ENCODE data around the gene PAQR7.
"Not testable (repeated sequence)": the region's sequence is repeated elsewhere in the genome, so short reads cannot be mapped to it uniquely, and the experiment has no call there.

Gene PAQR7

GRCh38 chr1:25854554-25854953 lies 21.0 kb downstream of the PAQR7 start:
- no peak for TF ChIP-seq CTCF (IDR thresholded peaks at IDR 0.05; ENCODE audit: low read depth, low read length, missing control alignments)
- no peak for DNase-seq (ENCODE audit: low read depth)
- no peak overlapping the region for H3K4me3 ChIP-seq (ENCODE audit: low read depth, low read length)

GRCh38 chr1:25848531-25848930 lies 27.0 kb downstream of the PAQR7 start:
- TF ChIP-seq CTCF (IDR thresholded peaks at IDR 0.05; ENCODE audit: low read depth, low read length, missing control alignments): no peak
- no peak for DNase-seq (ENCODE audit: low read depth)
- no peak overlapping the region for H3K4me3 ChIP-seq (ENCODE audit: low read depth, low read length)

GRCh38 chr1:25847929-25848328 lies 27.6 kb downstream of the PAQR7 start:
- TF ChIP-seq CTCF (IDR thresholded peaks at IDR 0.05; ENCODE audit: low read depth, low read length, missing control alignments): no peak

GRCh38 chr1:25845664-25846063 lies 29.8 kb downstream of the PAQR7 start:
- TF ChIP-seq CTCF (IDR thresholded peaks at IDR 0.05; ENCODE audit: low read depth, low read length, missing control alignments): no peak
- no peak for DNase-seq (ENCODE audit: low read depth)
- H3K4me3 ChIP-seq (ENCODE audit: low read depth, low read length): no peak overlapping the region

More at GRCh38 chr1:25847929-25848328, 27.6 kb downstream of the PAQR7 start:
- H3K4me3 ChIP-seq (ENCODE audit: low read depth, low read length): no peak overlapping the region
- no peak for DNase-seq (ENCODE audit: low read depth)

GRCh38 chr1:25844536-25845337 lies 30.8 kb downstream of the PAQR7 start:
- H3K4me3 ChIP-seq (ENCODE audit: low read depth, low read length): no peak overlapping the region
- no peak for TF ChIP-seq CTCF (IDR thresholded peaks at IDR 0.05; ENCODE audit: low read depth, low read length, missing control alignments)
- no peak for DNase-seq (ENCODE audit: low read depth)

- no peak for TF ChIP-seq CTCF (IDR thresholded peaks at IDR 0.05; ENCODE audit: low read depth, low read length, missing control alignments)
- DNase-seq (ENCODE audit: low read depth): no peak
- no peak overlapping the region for H3K4me3 ChIP-seq (ENCODE audit: low read depth, low read length)
These were observed 32.0 kb downstream of the PAQR7 start for GRCh38 chr1:25843483-25843882.

- H3K4me3 ChIP-seq (ENCODE audit: low read depth, low read length); DNase-seq (ENCODE audit: low read depth): not testable (repeated sequence)
These were observed 35.7 kb downstream of the PAQR7 start for GRCh38 chr1:25839808-25840207.

Data from GM12864 (cell line).